AG09309 (cell line): ENCODE data around the gene STK39.

Source experiments
- DNase-seq: peaks from one replicate; pipeline ENCODE4 v3.0.0-alpha.2; 2010; ENCODE audit warnings: low read depth
- H3K4me3 ChIP-seq: 2 replicates; pipeline ENCODE4 v1.5.1; 2011; ENCODE audit warnings: mild to moderate bottlenecking, low read depth, low read length, moderate library complexity; ENCODE audit not compliant: control insufficient read depth
- TF ChIP-seq, protein P1 (sequence below): IDR thresholded peaks from 2 replicates; pipeline ENCODE4 v1.5.1; 2011; ENCODE audit warnings: mild to moderate bottlenecking, low read depth, low read length, inconsistent platforms; ENCODE audit not compliant: insufficient read depth, control insufficient read depth; ENCODE audit errors: missing control alignments

Gene STK39

GRCh38 chr2:168009900-168010299 is 237.5 kb downstream of the STK39 start:
- no peak overlapping the region for H3K4me3 ChIP-seq
- TF ChIP-seq, protein P1, sequence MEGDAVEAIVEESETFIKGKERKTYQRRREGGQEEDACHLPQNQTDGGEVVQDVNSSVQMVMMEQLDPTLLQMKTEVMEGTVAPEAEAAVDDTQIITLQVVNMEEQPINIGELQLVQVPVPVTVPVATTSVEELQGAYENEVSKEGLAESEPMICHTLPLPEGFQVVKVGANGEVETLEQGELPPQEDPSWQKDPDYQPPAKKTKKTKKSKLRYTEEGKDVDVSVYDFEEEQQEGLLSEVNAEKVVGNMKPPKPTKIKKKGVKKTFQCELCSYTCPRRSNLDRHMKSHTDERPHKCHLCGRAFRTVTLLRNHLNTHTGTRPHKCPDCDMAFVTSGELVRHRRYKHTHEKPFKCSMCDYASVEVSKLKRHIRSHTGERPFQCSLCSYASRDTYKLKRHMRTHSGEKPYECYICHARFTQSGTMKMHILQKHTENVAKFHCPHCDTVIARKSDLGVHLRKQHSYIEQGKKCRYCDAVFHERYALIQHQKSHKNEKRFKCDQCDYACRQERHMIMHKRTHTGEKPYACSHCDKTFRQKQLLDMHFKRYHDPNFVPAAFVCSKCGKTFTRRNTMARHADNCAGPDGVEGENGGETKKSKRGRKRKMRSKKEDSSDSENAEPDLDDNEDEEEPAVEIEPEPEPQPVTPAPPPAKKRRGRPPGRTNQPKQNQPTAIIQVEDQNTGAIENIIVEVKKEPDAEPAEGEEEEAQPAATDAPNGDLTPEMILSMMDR, result no peak
- no peak for DNase-seq

GRCh38 chr2:168008646-168009195 is 238.7 kb downstream of the STK39 start:
- TF ChIP-seq, protein P1, result no peak
- no peak for DNase-seq
- H3K4me3 ChIP-seq, result no peak overlapping the region

- no peak overlapping the region for H3K4me3 ChIP-seq
- DNase-seq, result no peak
- TF ChIP-seq, protein P1, result no peak
Measured at GRCh38 chr2:168006498-168006897, 240.9 kb downstream of the STK39 start.

- DNase-seq, result no peak
- TF ChIP-seq, protein P1, result no peak
- no peak overlapping the region for H3K4me3 ChIP-seq
Measured at GRCh38 chr2:168005586-168005985, 241.8 kb downstream of the STK39 start.

DNA sequence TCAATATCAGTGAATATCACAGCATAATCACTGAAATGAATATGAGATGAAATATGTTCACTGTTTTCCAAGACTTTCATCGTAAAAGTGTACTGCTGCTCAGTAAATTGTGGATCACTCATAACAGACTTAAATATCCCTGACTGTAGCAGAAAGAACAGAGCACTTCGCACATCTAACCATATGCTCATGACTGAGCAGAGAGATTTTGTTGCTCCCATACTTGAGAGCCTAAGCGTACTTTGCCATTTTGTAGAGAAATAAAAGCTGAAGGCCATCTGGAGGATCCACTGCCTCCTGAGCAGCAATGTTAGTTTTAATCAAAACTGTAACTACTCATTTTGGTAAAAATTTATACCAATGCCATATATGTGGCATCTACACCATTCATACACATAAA is 243.5 kb downstream of the STK39 start:
- TF ChIP-seq, protein P1, result no peak
- DNase-seq, result no peak
- no peak overlapping the region for H3K4me3 ChIP-seq

DNA sequence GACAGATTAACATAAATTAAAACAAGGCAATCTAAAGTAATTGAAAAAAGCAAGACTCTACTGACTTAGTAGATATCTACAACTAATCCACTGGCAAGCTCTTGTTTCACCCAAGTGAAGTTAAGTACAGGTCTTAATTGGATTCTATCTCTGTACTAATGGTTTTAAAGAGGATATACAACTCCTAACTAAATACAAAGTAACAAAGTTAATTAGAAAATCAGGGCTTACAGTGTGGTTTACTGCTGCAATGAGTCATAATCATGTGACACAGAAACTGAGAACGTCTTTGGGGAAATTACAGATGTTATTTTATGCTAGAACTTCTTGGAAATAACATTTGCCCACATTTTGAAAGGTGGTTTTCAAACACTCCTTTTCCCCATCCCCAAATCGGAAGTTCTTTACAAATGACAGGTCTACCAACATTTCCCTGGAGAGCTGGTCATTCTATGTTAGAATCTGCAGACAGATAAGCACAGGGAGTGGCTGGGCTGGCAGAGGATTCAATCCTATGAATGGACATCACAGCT is 245.3 kb downstream of the STK39 start:
- DNase-seq, result no peak
- no peak overlapping the region for H3K4me3 ChIP-seq
- TF ChIP-seq, protein P1, result no peak
